GM12878 (cell line): ENCODE data around the gene SLC44A4. TPM values are rescaled to one million over a fixed set of nuclear protein-coding genes. Genes with fewer than 3 reads are reported as not detected.
A peak's percentile ranks its signal among the peaks of the same experiment; 100 is the strongest.

Experiments
- ATF7 ChIP-seq: fragments of 450-650 bp; IDR thresholded peaks from 2 replicates; pipeline ENCODE4 v1.6.1; 2016; ENCODE audit warnings: low read depth, mild to moderate bottlenecking
- BCL11A ChIP-seq: IDR thresholded peaks from 2 replicates; pipeline ENCODE4 v1.6.1; 2011; ENCODE audit warnings: low read depth, low read length
- BHLHE40 ChIP-seq, 2 experiments: fragments of 450-650 bp in 1 of 2; IDR thresholded peaks; 2 replicates each; pipeline ENCODE4 v1.6.1; 2011 to 2017; ENCODE audit warnings: low read depth in 2 of 2, borderline replicate concordance in 1 of 2, improper control_type of control experiment in 1 of 2, low read length in 1 of 2, mild to moderate bottlenecking in 1 of 2
- EED ChIP-seq: sonication (generic); IDR thresholded peaks from 2 replicates; pipeline ENCODE4 v1.6.1; 2016; ENCODE audit warnings: antibody characterized with exemption, low read depth
- EP300 ChIP-seq, 2 experiments: fragments of 150-350 bp in 1 of 2; IDR thresholded peaks; 2 replicates each; pipeline ENCODE4 v1.6.1; 2011 to 2012; ENCODE audit warnings: low read depth in 2 of 2, low read length in 2 of 2, borderline replicate concordance in 1 of 2, improper control_type of control experiment in 1 of 2, inconsistent platforms in 1 of 2; ENCODE audit not compliant: control insufficient read depth in 1 of 2
- EZH2 ChIP-seq: IDR thresholded peaks from 2 replicates; pipeline ENCODE4 v1.6.1; 2012; ENCODE audit warnings: low read depth, mild to moderate bottlenecking, control low read depth, inconsistent platforms, low read length, borderline replicate concordance; ENCODE audit not compliant: control insufficient read depth
- HCFC1 ChIP-seq: fragments of 150-350 bp; IDR thresholded peaks from 2 replicates; pipeline ENCODE4 v1.6.1; 2014; ENCODE audit warnings: low read length
- JUND ChIP-seq: IDR thresholded peaks from 2 replicates; pipeline ENCODE4 v1.6.1; 2012; ENCODE audit warnings: low read depth, mild to moderate bottlenecking, low read length, improper control_type of control experiment, moderate library complexity
- NFIC ChIP-seq: IDR thresholded peaks from 2 replicates; pipeline ENCODE4 v1.6.1; 2012; ENCODE audit warnings: low read depth, mild to moderate bottlenecking, inconsistent platforms, low read length, moderate library complexity
- NRF1 ChIP-seq: conservative IDR thresholded peaks from 2 replicates; pipeline ENCODE4 v1.6.1; 2011; ENCODE audit warnings: mild to moderate bottlenecking, low read depth, low read length, improper control_type of control experiment
- PAX5 ChIP-seq: IDR thresholded peaks from 2 replicates; pipeline ENCODE4 v1.6.1; 2011; ENCODE audit warnings: low read depth, low read length, borderline replicate concordance
- POLR2A ChIP-seq: IDR thresholded peaks from 2 replicates; pipeline ENCODE4 v1.6.1; 2011; ENCODE audit warnings: low read depth, mild to moderate bottlenecking, low read length
- RBBP5 ChIP-seq: fragments of 200-600 bp; sonication (generic); conservative IDR thresholded peaks from 2 replicates; pipeline ENCODE4 v1.6.1; 2016
- SPI1 ChIP-seq: IDR thresholded peaks from 2 replicates; pipeline ENCODE4 v1.6.1; 2011; ENCODE audit warnings: low read depth, mild to moderate bottlenecking, low read length, moderate library complexity, borderline replicate concordance; ENCODE audit not compliant: insufficient read depth
- SRF ChIP-seq, 2 experiments: IDR thresholded peaks; 2 replicates each; pipeline ENCODE4 v1.6.1; 2011; ENCODE audit warnings: low read depth in 2 of 2, low read length in 2 of 2, mild to moderate bottlenecking in 1 of 2, moderate library complexity in 1 of 2
- ZBED1 ChIP-seq: IDR thresholded peaks from 2 replicates; pipeline ENCODE4 v1.6.1; 2016; ENCODE audit warnings: borderline replicate concordance
- ZNF207 ChIP-seq: fragments of 450-650 bp; IDR thresholded peaks from 2 replicates; pipeline ENCODE4 v1.6.1; 2014; ENCODE audit warnings: antibody characterized with exemption, mild to moderate bottlenecking, borderline replicate concordance
- polyA plus RNA-seq, 11 experiments: library from polyadenylated mRNA; depleted of rRNA in 4 of 11; unstranded in 6 of 11; stranded (reverse) in 5 of 11; fragments of >200 nt; fragmentation: Nextera tagmentation in 4 of 11; fragmentation: Illumina TruSeq in 1 of 11; extraction: Ambion mirVana in 4 of 11; extraction: Trizol in 1 of 11; gene quantifications; 1 replicate in 1 of 11; 2 replicates in 10 of 11; pipeline versions ENCODE4 v1.2.1 to v1.2.3, GENCODE V29; 2011 to 2016; ENCODE audit warnings: inconsistent platforms in 2 of 11, missing spikeins in 2 of 11, low read depth in 1 of 11
- total RNA-seq, 4 experiments: library from RNA; depleted of rRNA in 3 of 4; stranded (reverse); fragments of >200 nt in 3 of 4; fragmentation: Illumina TruSeq in 1 of 4; extraction: Trizol in 1 of 4; gene quantifications; 2 replicates each; pipeline versions ENCODE4 v1.2.1 to v1.2.3, GENCODE V29; 2013 to 2021
- TF ChIP-seq, protein P1 (sequence below): IDR thresholded peaks from 2 replicates; pipeline ENCODE4 v1.6.1; 2012; ENCODE audit warnings: low read depth, low read length, improper control_type of control experiment
- TF ChIP-seq, protein P2 (sequence below): fragments of 450-650 bp; IDR thresholded peaks from 2 replicates; pipeline ENCODE4 v1.6.1; 2017; ENCODE audit warnings: borderline replicate concordance

Gene SLC44A4
- total and polyA plus RNA-seq, 10 of the 15 experiments (the other 5 are each of a cell fraction or from before 2014, with no cell fraction given): 0.04 to 0.24 (median 0.15) TPM; not detected in 3

DNA sequence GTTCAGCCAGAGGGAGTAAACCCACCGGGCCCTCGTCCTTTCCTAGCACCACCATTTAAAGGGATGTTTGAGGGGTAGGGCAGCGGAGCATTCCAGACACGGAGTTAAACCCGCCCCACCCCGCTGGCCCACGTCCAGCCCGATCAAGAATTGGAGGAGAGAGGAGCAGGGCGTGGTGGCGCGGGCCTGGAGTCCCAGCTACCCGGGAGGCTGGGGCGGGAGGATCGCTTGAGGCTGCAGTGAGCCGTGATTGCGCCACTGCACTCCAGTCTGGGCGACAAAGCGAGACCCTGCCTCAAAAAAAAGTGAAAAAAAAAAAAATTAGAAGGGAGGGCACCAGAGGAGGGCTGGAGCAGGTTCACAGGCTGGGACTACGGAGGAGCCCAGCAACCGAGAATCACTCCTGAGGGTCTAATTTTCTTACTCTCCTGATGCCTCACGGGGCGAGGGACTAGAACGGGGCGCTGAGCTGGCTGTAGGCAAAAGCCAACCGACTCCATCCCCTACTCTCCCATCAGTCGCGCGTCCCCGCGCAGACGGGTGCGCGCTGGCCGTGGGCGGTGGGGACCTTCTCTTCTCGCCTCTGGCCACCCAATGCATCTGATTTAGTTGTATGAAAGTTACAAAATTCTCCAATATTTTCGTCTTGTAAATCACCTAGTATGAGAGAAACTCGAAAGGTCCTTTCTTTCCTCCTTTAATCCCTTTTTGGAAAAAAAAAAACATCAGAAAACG, 57.3 kb downstream of the SLC44A4 start (continued):
- no peak for TF ChIP-seq BCL11A
- no peak; the same call in 1 of the 2 replicates for TF ChIP-seq ZNF207
- TF ChIP-seq SRF (IDR thresholded peaks at IDR 0.05; ENCODE audit: low read depth in 2 of 2, low read length in 2 of 2): no peak
- TF ChIP-seq EED: no peak
- TF ChIP-seq, protein P1, sequence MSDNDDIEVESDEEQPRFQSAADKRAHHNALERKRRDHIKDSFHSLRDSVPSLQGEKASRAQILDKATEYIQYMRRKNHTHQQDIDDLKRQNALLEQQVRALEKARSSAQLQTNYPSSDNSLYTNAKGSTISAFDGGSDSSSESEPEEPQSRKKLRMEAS: no peak
- TF ChIP-seq JUND: no peak
- TF ChIP-seq PAX5: no peak
- TF ChIP-seq ZBED1: no peak
- TF ChIP-seq NFIC: no peak
- no peak for TF ChIP-seq EP300 (IDR thresholded peaks at IDR 0.05; ENCODE audit: borderline replicate concordance in 1 of 2, control insufficient read depth in 1 of 2, low read depth in 2 of 2, low read length in 2 of 2)
- no peak for TF ChIP-seq SPI1
- no peak for TF ChIP-seq NRF1
- TF ChIP-seq RBBP5: no peak
- no peak for TF ChIP-seq BHLHE40 (IDR thresholded peaks at IDR 0.05; ENCODE audit: borderline replicate concordance in 1 of 2, low read depth in 2 of 2, low read length in 1 of 2)
- no peak; the same call in 1 of the 2 replicates for TF ChIP-seq HCFC1
- TF ChIP-seq, protein P2, sequence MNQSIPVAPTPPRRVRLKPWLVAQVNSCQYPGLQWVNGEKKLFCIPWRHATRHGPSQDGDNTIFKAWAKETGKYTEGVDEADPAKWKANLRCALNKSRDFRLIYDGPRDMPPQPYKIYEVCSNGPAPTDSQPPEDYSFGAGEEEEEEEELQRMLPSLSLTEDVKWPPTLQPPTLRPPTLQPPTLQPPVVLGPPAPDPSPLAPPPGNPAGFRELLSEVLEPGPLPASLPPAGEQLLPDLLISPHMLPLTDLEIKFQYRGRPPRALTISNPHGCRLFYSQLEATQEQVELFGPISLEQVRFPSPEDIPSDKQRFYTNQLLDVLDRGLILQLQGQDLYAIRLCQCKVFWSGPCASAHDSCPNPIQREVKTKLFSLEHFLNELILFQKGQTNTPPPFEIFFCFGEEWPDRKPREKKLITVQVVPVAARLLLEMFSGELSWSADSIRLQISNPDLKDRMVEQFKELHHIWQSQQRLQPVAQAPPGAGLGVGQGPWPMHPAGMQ: peak; percentile 88
- TF ChIP-seq POLR2A: peak; percentile 83
- TF ChIP-seq ATF7: no peak
- no peak for TF ChIP-seq EZH2
- TF ChIP-seq, all 136 proteins: peak for 18
